ENCODE data around the gene MCOLN3.
"Not testable (repeated sequence)": the region's sequence is repeated elsewhere in the genome, so short reads cannot be mapped to it uniquely, and the experiment has no call there.

The MCOLN3 gene

DNA sequence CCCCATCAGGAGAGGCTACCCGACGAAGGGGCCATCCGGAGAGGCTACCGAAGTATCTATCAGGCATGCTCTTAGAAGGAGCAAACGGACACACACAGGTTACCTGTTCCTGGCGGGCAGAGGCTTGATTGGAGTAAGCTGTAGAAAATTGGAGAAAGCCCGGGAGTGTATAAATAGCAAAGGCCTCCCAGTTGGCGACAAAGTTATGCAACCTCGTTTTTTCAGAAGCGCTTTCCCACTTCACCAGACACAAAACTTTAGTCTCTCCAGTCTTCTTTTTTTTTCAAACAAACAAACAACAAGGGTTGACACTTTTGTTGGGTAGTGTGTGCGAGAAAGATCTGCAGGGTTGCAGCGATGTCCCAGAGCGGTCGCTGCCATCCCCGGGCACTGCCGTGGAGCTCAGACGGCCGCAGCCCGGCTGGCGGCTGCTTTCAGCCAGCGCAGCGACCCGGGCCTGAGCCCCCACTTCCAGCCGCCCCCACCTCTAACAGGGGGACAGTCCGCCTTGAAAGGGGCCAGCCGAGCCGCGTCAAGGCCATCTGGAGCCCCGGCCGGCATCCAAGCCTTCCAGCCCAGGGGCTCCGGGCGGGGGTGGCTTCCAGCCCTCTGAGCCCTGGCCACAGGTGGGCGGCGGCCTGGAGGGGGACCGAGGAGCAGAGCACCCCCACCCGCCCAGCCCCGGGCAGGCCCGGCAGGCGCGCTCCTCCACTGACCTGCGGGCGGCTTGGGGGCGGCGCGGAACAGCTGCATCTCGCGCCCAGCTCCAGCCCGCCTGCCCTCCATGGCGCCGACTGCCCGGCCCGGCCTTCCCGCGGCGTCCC lies 616 bp downstream of the MCOLN3 start:
- no peak for DNase-seq

GRCh38 chr1:85047144-85047471 lies 1.2 kb downstream of the MCOLN3 start:
- no peak for DNase-seq

DNA sequence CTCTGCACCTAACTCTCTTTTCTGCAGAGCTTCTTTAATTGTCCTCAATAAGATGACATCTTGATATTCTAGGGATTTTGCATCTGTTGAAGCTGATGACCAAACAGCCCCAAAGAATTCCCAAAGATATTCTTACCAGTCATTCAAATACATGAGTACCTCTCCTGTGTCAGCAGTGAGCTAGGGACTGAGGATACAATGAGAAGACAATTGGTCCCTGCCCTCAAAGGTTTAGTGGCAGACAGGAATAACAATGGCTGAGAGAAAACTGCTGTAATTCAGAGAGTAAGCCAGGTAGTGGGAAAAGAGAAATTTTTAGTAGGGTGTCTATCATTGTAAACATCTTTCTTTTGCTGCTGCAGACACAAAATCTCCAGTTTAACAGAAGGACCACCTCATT lies 5.9 kb downstream of the MCOLN3 start:
- no peak for DNase-seq

DNA sequence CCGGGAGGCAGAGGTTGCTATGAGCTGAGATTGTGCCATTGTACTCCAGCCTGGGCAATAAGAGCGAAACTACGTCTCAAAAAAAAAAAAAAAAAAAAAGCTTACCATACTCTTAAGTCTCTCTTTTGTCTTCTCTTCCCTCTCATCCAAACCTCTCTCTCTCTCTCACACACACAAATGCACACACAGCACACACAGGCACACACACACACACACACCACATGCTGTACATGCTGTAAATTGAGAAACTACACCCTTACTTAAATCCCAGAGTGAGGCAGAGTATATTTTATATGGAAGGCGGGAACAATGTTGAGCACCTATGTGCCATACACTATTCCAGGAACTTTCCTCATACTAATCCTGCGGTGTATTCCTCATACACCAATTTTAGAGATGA lies 6.5 kb downstream of the MCOLN3 start:
- no peak for DNase-seq

- no peak for DNase-seq
These were observed 15.1 kb downstream of the MCOLN3 start for GRCh38 chr1:85033221-85033620.

DNA sequence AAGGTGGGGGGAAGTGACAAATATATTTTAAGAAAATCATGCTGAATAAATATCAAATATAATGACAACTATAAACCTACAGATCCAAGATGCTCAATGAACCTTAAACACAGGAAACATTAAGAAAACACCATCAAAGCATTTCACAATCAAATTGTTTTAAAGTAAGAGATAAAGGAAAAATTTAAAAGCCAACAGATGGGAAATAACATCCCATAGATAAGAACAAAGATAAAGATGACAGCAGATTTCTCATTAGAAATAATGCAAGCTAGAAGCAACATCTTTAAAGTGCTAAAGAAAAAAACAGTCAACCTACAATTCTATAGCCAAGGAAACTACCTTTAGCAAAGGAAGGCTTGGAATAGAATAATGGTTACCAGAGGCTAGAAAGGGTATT lies 17.8 kb downstream of the MCOLN3 start:
- no peak for DNase-seq

DNA sequence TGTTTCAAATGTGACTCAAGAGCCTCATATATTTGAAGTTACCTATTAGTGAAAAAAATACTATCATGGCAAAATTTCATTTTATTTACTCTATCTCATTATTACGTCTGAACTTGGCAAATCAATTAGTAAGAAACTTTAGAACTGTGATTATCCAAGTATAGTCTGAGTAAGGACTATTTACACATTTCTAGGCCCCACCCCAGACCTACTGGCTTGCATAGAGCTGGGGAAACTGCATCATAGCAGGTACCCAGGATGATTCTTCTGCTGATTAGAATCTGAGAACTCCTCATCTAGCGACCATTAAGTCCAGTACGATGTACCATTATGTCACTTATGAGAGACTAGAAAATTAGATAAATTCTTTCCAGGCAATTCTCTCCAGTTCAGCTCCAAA lies 20.1 kb downstream of the MCOLN3 start:
- DNase-seq, result no peak

- no peak for DNase-seq
These were observed 20.9 kb downstream of the MCOLN3 start for GRCh38 chr1:85027242-85027983.

- no peak for DNase-seq
These were observed 22.4 kb downstream of the MCOLN3 start for GRCh38 chr1:85025940-85026339.

DNA sequence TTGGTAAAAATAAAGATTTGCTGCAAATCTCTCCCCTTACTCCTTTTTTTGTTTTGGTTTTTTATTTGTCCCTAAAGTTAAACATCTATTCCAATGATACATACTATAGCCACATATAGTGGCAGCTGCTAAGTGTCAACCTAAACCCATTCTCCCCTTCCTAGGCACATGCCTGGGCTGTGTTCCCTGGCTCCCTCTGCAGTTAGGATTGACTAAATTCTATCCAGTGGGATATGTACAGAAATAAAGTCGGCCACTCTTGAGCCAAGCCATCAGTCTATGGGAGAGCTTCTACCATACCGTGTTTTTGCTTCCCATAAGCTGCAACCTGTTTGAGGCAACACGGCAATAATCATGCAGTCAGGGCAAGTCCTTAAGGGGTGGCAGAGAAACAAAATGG lies 23.6 kb downstream of the MCOLN3 start:
- DNase-seq, result no peak

- no peak for DNase-seq
These were observed 25.6 kb downstream of the MCOLN3 start for GRCh38 chr1:85022700-85023099.

- DNase-seq, result no peak
These were observed 28.3 kb downstream of the MCOLN3 start for GRCh38 chr1:85019994-85020393.

- no peak for DNase-seq
These were observed 32.5 kb downstream of the MCOLN3 start for GRCh38 chr1:85015826-85016225.

DNA sequence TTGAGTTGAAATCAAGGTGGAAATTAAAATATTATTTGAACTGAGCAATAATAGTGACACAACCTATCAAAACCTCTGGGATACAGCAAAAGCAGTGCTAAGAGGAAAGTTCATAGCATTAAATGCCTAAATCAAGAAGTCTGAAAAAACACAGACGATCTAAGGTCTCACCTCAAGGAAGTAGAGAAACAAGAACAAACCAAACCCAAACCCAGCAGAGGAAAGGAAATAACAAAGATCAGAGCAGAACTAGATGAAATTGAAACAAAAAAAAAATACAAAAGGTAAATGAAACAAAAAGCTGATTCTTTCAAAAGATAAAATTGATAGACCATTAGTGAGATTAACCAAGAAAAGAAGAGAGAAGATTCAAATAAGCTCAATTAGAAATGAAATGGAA lies 42.7 kb downstream of the MCOLN3 start:
- DNase-seq, result not testable (repeated sequence)

GRCh38 chr1:85001742-85002141 lies 46.6 kb downstream of the MCOLN3 start:
- no peak for DNase-seq

GRCh38 chr1:84998642-84999280 lies 49.5 kb downstream of the MCOLN3 start:
- DNase-seq, result peak; percentile 73

DNA sequence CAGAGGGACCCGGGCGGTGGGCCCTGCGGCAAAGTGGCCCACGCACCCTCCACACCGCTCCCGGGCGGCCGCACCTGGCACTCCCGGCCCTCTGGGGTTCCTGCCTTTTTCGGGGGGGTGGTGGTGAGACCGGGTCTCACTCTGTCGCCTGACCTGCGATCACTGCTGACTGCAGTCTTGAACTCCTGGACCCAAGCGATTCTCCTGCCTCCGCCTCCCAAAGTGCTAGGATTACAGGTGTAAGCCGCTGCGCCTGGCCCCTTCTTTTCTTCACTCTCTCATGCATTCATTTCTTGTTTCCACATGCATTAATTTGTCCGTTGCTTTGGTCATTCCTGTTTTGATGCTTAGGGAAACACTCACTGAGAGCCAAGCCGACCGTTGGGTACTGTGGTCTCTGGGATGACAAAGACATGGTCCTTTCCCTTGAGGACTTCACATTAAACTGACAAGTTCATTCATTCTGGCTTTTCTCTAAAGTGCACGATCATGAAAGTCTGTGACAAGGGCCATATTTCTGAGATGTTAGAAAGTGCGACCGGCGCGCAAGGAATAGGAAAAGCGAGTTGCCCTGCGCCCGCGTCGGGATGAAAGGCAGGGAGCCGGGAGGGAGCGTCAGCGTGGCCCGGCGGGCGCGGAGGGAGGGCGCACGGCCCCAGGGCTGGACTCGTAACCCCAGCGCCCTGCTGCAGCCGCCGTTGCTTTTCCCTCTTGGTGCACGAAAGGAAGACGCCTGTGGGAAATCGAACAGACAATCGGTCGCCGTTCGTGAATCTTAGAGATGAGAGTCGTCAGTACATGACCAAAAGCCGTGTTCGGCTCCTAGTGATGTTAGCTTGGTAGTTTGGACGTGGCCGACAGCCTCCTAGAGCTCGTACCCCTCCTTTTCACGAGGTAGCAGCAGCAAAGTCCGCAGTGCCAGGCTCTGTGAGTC lies 50.4 kb downstream of the MCOLN3 start:
- DNase-seq, result peak; percentile 66

DNA sequence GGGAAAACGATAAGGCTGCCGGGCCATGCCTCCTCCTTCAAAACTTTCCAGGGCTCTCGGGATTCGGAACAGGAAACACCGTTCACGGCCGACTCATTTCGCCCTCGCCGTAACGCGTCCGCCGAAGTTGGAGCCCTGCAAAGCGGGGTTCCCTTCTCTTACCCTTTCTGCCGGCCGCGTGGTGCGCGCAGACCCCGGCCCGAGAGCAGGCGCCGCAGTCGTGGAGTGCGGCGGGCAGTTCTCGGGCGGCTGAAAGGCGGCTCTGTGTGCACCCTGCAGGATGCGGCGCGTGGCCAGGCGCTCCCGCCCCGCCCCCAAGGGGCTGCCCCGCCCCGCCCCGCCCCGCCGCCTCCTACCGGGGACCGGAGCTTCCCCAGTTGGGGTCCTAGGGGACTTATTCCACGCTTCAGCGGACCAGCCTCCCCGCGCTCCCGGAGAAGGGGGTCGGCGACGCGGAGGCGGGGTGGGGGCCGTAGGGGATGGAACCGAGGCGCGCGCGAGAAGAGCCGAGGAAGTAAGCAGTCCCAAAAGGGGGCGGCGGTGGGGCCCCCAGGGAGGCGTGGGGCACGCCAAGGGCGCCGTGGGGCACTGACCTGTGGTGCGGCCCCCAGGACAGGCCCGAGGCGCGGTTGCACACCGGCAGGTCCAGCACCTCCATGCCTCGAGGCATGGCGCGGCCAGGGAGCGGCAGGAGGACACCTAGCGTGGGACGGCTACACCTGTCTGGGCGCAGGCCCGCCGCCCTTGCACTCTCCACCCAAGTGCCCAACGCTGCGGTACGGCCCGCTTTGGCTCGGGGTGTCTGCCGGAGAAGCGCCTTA lies 51.2 kb downstream of the MCOLN3 start, which contains the start of gene MCOLN2:
TSS of gene MCOLN2 (minus strand) at position 268 of the 821 bp plus-strand sequence. CDS start at position 27, 241 bp downstream.
- DNase-seq, result peak; percentile 82

- no peak for DNase-seq
These were observed 52.6 kb downstream of the MCOLN3 start for GRCh38 chr1:84995484-84996334.

GRCh38 chr1:84991097-84991920 lies 57.0 kb downstream of the MCOLN3 start:
- no peak for DNase-seq

All from activated CD8-positive, alpha-beta memory T cell treated with anti-CD3 and anti-CD28 coated beads, Interleukin-2, amount 50 U/mL, for 48 hours (primary cell).